Fibroblast of pulmonary artery (primary cell): ENCODE data around the gene PHKG2.
A peak's percentile ranks its signal among the peaks of the same experiment; 100 is the strongest.

ENCODE experiments used
- DNase-seq: peaks from one replicate; pipeline ENCODE4 v3.0.0-alpha.2; 2010; ENCODE audit warnings: low read depth
- H3K4me3 ChIP-seq: replicated peaks from 2 replicates; pipeline ENCODE4 v1.5.1; 2011; ENCODE audit warnings: low read depth, mild to moderate bottlenecking, control low read depth, low read length, moderate library complexity
- TF ChIP-seq, protein P1 (sequence below): IDR thresholded peaks from 2 replicates; pipeline ENCODE4 v1.5.1; 2011; ENCODE audit warnings: mild to moderate bottlenecking, control low read depth, low read length, inconsistent platforms; ENCODE audit errors: missing control alignments

The PHKG2 gene

DNA sequence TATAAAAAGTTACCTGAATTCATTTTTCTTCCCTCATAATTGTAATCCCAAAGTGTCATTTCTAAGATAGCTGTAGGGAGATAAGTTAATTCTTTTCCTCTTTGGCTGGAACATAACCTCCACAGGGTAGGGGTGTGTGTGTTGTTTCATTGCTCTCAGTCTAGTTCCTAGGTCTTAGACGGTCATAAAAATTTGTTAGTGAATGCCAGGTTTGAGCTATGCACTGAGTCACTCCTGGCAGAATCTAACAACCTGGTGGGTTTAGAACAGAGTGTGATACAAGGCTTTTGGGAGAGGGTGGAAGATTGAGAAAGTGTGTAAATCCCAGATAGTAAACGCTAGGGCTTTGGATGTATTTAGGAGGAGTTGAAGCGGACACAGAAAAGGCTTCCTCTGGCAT lies 894 bp upstream of the PHKG2 start:
- DNase-seq, result no peak
- peak overlapping the region; percentile 80 for H3K4me3 ChIP-seq
- TF ChIP-seq, protein P1, sequence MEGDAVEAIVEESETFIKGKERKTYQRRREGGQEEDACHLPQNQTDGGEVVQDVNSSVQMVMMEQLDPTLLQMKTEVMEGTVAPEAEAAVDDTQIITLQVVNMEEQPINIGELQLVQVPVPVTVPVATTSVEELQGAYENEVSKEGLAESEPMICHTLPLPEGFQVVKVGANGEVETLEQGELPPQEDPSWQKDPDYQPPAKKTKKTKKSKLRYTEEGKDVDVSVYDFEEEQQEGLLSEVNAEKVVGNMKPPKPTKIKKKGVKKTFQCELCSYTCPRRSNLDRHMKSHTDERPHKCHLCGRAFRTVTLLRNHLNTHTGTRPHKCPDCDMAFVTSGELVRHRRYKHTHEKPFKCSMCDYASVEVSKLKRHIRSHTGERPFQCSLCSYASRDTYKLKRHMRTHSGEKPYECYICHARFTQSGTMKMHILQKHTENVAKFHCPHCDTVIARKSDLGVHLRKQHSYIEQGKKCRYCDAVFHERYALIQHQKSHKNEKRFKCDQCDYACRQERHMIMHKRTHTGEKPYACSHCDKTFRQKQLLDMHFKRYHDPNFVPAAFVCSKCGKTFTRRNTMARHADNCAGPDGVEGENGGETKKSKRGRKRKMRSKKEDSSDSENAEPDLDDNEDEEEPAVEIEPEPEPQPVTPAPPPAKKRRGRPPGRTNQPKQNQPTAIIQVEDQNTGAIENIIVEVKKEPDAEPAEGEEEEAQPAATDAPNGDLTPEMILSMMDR, result no peak

DNA sequence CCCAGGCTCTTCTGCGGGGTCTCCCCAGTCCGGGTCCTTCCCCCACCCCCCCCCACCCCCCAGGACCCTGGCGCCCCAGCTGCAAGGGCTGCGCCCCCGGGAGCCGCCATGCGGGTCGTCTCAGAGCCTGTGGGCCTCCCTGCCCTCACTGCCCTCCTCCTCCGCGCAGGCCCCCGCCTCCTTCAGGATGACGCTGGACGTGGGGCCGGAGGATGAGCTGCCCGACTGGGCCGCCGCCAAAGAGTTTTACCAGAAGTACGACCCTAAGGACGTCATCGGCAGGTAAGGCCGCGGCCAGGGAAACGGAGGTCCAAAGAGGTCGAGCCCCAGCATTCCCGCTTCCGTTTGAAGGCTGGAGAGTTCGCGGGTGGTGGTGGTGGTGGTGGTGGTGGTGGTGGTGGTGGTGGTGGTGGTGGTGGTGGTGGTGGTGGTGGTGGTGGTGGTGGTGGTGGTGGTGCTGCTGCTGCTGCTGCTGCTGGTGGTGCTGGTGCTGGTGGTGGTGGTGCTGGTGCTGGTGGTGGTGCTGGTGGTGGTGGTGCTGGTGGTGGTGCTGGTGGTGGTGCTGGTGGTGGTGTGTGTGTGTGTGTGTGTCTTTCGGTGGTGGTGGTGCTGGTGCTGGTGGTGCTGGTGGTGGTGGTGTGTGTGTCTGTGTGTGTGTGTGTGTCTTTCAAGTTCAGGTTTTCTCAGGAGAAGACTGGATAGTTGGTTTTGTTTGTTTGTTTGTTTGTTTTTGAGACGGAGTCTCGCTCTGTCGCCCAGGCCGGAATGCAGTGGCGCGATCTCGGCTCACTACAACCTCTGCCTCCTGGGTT lies 615 bp downstream of the PHKG2 start:
- H3K4me3 ChIP-seq, result peak overlapping the region; percentile 80
- peak; percentile 52 for DNase-seq
- TF ChIP-seq, protein P1, result no peak

DNA sequence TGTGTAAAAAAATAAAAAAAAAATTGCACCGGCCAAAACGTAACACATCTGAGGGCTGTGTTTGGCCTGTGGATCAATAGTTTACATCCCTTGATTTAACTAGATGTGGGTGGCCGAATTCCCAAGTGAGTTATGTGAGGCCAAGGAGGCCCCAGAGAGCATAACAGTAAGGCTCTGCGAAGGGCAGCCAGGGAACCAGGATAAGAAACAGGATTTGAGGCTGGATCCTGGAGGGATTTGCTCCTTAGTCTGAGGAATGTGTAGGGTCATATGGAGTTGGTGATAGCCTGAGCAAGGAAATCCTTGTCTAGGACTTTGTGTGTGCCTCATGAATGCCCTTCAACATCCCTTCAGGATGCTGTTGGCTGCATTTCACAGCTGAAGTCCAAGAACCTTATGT lies 2.0 kb downstream of the PHKG2 start:
- no peak for DNase-seq
- H3K4me3 ChIP-seq, result no peak overlapping the region
- TF ChIP-seq, protein P1, result no peak

DNA sequence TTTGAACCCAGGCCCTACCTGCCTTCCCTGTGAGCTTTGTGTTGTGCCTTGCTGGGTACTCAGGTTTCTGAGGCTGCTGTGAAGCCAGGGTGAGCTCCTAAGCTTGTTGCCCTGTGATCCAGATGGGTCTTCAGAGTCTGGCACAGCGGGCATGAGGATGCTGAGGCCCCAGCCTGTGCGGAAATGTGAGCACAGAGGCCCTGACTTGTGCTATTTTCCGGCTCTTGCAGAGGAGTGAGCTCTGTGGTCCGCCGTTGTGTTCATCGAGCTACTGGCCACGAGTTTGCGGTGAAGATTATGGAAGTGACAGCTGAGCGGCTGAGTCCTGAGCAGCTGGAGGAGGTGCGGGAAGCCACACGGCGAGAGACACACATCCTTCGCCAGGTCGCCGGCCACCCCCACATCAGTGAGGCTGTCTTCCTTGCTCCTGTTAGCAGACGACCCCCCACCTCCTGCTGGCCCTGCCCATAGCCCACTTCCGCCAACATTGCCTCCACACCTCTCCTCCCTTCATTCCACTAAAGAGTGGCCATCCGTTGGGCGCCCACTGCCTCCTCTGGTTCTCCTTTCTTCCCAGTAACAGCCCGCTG lies 2.7 kb downstream of the PHKG2 start:
- TF ChIP-seq, protein P1, result no peak
- DNase-seq, result no peak

DNA sequence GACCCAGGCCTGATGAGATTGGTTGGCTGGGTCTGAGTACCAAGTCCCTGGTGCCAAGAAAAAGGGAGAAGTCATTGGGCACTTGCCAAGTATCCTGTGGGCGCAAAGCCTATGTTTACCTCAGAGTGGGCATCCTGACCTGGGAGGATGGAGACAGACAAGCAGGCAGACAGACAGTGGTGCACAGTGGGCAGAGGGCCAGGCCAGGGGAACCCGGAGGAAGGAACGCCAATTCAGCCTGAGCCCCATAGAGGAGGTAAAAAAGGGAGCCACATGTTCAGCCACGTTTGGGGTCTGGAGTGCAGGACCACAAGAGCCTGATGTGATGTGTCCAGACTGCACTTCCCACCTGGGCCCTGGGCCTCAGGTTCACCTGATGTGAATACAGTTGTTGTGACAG lies 5.4 kb downstream of the PHKG2 start:
- H3K4me3 ChIP-seq, result no peak overlapping the region
- TF ChIP-seq, protein P1, result no peak
- no peak for DNase-seq

More for the DNA sequence above, 2.7 kb downstream of the PHKG2 start:
- H3K4me3 ChIP-seq, result no peak overlapping the region

DNA sequence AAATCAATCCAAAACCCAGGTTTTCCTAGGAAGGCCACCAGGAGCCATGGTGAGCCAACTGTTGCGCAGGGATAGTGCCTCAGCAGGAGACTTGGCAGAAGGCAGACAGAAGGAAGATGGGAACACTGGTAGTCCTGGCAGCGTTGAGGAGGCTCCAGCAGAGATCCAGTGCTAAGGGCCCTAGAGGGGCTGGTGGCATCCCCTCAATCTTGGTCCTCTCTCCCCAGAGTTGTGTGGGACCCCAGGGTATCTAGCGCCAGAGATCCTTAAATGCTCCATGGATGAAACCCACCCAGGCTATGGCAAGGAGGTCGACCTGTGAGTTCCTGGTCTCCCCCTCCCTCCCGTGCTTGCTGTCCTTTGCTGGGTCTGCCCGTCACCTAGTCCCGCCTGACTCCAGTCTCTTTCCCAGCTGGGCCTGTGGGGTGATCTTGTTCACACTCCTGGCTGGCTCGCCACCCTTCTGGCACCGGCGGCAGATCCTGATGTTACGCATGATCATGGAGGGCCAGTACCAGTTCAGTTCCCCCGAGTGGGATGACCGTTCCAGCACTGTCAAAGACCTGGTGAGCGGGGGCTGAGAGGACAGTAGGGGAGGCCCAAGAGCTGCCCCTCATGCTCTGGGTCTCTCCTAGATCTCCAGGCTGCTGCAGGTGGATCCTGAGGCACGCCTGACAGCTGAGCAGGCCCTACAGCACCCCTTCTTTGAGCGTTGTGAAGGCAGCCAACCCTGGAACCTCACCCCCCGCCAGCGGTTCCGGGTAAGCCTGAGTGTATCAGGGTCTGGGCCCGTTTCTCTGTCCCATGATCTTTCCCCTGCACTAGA lies 7.9 kb downstream of the PHKG2 start:
- TF ChIP-seq, protein P1, result no peak
- DNase-seq, result no peak
- no peak overlapping the region for H3K4me3 ChIP-seq
